SK-N-SH treated with all-trans-retinoic acid at 6 μM for 48 hours (cell line): ENCODE measurements around the gene ABI3BP.

Experiments used
- ATAC-seq: fragments of 200-7000 bp; cut with Tn5 transposase; 3 replicates; pipeline ENCODE4 v1.9.1; 2020; ENCODE audit warnings: mild to moderate bottlenecking, moderate library complexity
- ARNTL ChIP-seq: fragments of 450-650 bp; formaldehyde crosslinking; IDR thresholded peaks from 2 replicates; pipeline ENCODE4 v1.5.0; 2020; ENCODE audit warnings: low read depth, mild to moderate bottlenecking, moderate library complexity, borderline replicate concordance
- BACH2 ChIP-seq: fragments of 250-450 bp; sonication (Bioruptor Pico); IDR thresholded peaks from 2 replicates; pipeline ENCODE4 v1.9.0; 2021; ENCODE audit warnings: mild to moderate bottlenecking, borderline replicate concordance
- CREB5 ChIP-seq: fragments of 250-450 bp; sonication (Bioruptor Pico); IDR thresholded peaks from 2 replicates; pipeline ENCODE4 v1.5.1; 2020; ENCODE audit warnings: low read depth, mild to moderate bottlenecking, moderate library complexity
- CSDC2 ChIP-seq: fragments of 250-450 bp; sonication (Bioruptor Pico); IDR thresholded peaks from 2 replicates; pipeline ENCODE4 v1.5.0; 2020; ENCODE audit warnings: mild to moderate bottlenecking, moderate library complexity
- CSRNP3 ChIP-seq: fragments of 250-450 bp; sonication (Bioruptor Pico); IDR thresholded peaks from 2 replicates; pipeline ENCODE4 v1.5.1; 2021; ENCODE audit warnings: mild to moderate bottlenecking, moderate library complexity
- ESRRG ChIP-seq: fragments of 250-450 bp; sonication (Bioruptor Pico); IDR thresholded peaks from 2 replicates; pipeline ENCODE4 v1.6.1; 2021; ENCODE audit warnings: mild to moderate bottlenecking
- GLIS3 ChIP-seq: fragments of 250-450 bp; sonication (Bioruptor Pico); IDR thresholded peaks from 2 replicates; pipeline ENCODE4 v1.5.0; 2020; ENCODE audit warnings: mild to moderate bottlenecking, moderate library complexity
- ISL1 ChIP-seq: fragments of 250-450 bp; sonication (Bioruptor Pico); IDR thresholded peaks from 2 replicates; pipeline ENCODE4 v2.1.2; 2022; ENCODE audit warnings: mild to moderate bottlenecking, moderate library complexity
- PATZ1 ChIP-seq: fragments of 250-450 bp; sonication (Bioruptor Pico); IDR thresholded peaks from 2 replicates; pipeline ENCODE4 v1.8.0; 2020; ENCODE audit warnings: mild to moderate bottlenecking, moderate library complexity, borderline replicate concordance
- POU6F1 ChIP-seq: fragments of 250-450 bp; sonication (Bioruptor Pico); IDR thresholded peaks from 2 replicates; pipeline ENCODE4 v1.8.0; 2021; ENCODE audit warnings: low read depth, mild to moderate bottlenecking, moderate library complexity, borderline replicate concordance
- PPARA ChIP-seq: fragments of 250-450 bp; sonication (Bioruptor Pico); IDR thresholded peaks from 2 replicates; pipeline ENCODE4 v1.5.0; 2020; ENCODE audit warnings: mild to moderate bottlenecking, borderline replicate concordance
- RARB ChIP-seq: fragments of 250-450 bp; sonication (Bioruptor Pico); IDR thresholded peaks from 2 replicates; pipeline ENCODE4 v1.8.0; 2021; ENCODE audit warnings: mild to moderate bottlenecking, moderate library complexity
- SNAI2 ChIP-seq: fragments of 250-450 bp; sonication (Bioruptor Pico); IDR thresholded peaks from 2 replicates; pipeline ENCODE4 v1.5.0; 2020; ENCODE audit warnings: mild to moderate bottlenecking, moderate library complexity
- TCF4 ChIP-seq: fragments of 250-450 bp; sonication (Bioruptor Pico); IDR thresholded peaks from 2 replicates; pipeline ENCODE4 v1.8.0; 2021; ENCODE audit warnings: mild to moderate bottlenecking, moderate library complexity, borderline replicate concordance
- TOX ChIP-seq: fragments of 250-450 bp; sonication (Bioruptor Pico); IDR thresholded peaks from 2 replicates; pipeline ENCODE4 v1.8.0; 2021; ENCODE audit warnings: mild to moderate bottlenecking, moderate library complexity, borderline replicate concordance
- TSHZ2 ChIP-seq: fragments of 250-450 bp; sonication (Bioruptor Pico); IDR thresholded peaks from 2 replicates; pipeline ENCODE4 v1.5.0; 2020; ENCODE audit warnings: mild to moderate bottlenecking, moderate library complexity
- ZC3H10 ChIP-seq: fragments of 250-450 bp; sonication (Bioruptor Pico); IDR thresholded peaks from 2 replicates; pipeline ENCODE4 v1.5.1; 2021; ENCODE audit warnings: mild to moderate bottlenecking, moderate library complexity
- ZFP3 ChIP-seq: fragments of 250-450 bp; sonication (Bioruptor Pico); IDR thresholded peaks from 2 replicates; pipeline ENCODE4 v1.5.0; 2020; ENCODE audit warnings: mild to moderate bottlenecking, moderate library complexity
- ZFP30 ChIP-seq: fragments of 450-650 bp; formaldehyde crosslinking; IDR thresholded peaks from 2 replicates; pipeline ENCODE4 v1.5.0; 2022; ENCODE audit warnings: mild to moderate bottlenecking, moderate library complexity
- ZNF565 ChIP-seq: fragments of 450-650 bp; formaldehyde crosslinking; conservative IDR thresholded peaks from 2 replicates; pipeline ENCODE4 v1.5.0; 2020; ENCODE audit warnings: low read depth, mild to moderate bottlenecking, moderate library complexity
- ZNF70 ChIP-seq: fragments of 450-650 bp; formaldehyde crosslinking; IDR thresholded peaks from 2 replicates; pipeline ENCODE4 v1.5.0; 2020; ENCODE audit warnings: mild to moderate bottlenecking, moderate library complexity
- ZNF8 ChIP-seq: fragments of 450-650 bp; formaldehyde crosslinking; IDR thresholded peaks from 2 replicates; pipeline ENCODE4 v1.5.0; 2020; ENCODE audit warnings: mild to moderate bottlenecking, moderate library complexity

The ABI3BP gene

GRCh38 chr3:100898681-100899080 lies 94.5 kb downstream of the ABI3BP start:
- no peak for ATAC-seq
- no peak for TF ChIP-seq SNAI2 (CRISPR knock-in tag)
- TF ChIP-seq PPARA (CRISPR knock-in tag): no peak
- TF ChIP-seq ISL1 (CRISPR knock-in tag): no peak
- TF ChIP-seq ESRRG (CRISPR knock-in tag): no peak
- TF ChIP-seq ZNF70 (CRISPR knock-in tag): no peak
- no peak for TF ChIP-seq CSRNP3 (CRISPR knock-in tag)
- no peak for TF ChIP-seq ARNTL (CRISPR knock-in tag)
- no peak for TF ChIP-seq CSDC2 (CRISPR knock-in tag)
- TF ChIP-seq CREB5 (CRISPR knock-in tag): no peak
- TF ChIP-seq BACH2 (CRISPR knock-in tag): no peak
- no peak for TF ChIP-seq ZNF565 (CRISPR knock-in tag)
- TF ChIP-seq PATZ1 (CRISPR knock-in tag): no peak
- TF ChIP-seq ZC3H10 (CRISPR knock-in tag): no peak
- TF ChIP-seq TOX: no peak
- no peak for TF ChIP-seq RARB (CRISPR knock-in tag)
- TF ChIP-seq ZFP3 (CRISPR knock-in tag): no peak
- TF ChIP-seq ZFP30 (CRISPR knock-in tag): no peak
- TF ChIP-seq, all 23 proteins: peak for 0

- TF ChIP-seq CSRNP3 (CRISPR knock-in tag): no peak
- TF ChIP-seq PPARA (CRISPR knock-in tag): no peak
- TF ChIP-seq ZFP3 (CRISPR knock-in tag): no peak
- no peak for TF ChIP-seq ZC3H10 (CRISPR knock-in tag)
- no peak for TF ChIP-seq RARB (CRISPR knock-in tag)
- no peak for TF ChIP-seq CREB5 (CRISPR knock-in tag)
- no peak for TF ChIP-seq ZNF565 (CRISPR knock-in tag)
- TF ChIP-seq TSHZ2 (CRISPR knock-in tag): no peak
- TF ChIP-seq ARNTL (CRISPR knock-in tag): no peak
- TF ChIP-seq ZNF8 (CRISPR knock-in tag): no peak
- TF ChIP-seq TOX: no peak
- TF ChIP-seq ZFP30 (CRISPR knock-in tag): no peak
- TF ChIP-seq ISL1 (CRISPR knock-in tag): no peak
- no peak for TF ChIP-seq BACH2 (CRISPR knock-in tag)
- no peak for TF ChIP-seq TCF4 (CRISPR knock-in tag)
- TF ChIP-seq GLIS3 (CRISPR knock-in tag): no peak
- TF ChIP-seq PATZ1 (CRISPR knock-in tag): no peak
- no peak for TF ChIP-seq POU6F1
- ATAC-seq: no peak
These were observed 96.2 kb downstream of the ABI3BP start for GRCh38 chr3:100896994-100897393.
